Breast epithelium (tissue), 4 donors: ENCODE measurements around the gene ANKDD1A. TPM values are rescaled to one million over a fixed set of nuclear protein-coding genes. Genes with fewer than 3 reads are reported as not detected.
A peak's percentile ranks its signal among the peaks of the same experiment; 100 is the strongest.

Source experiments
- DNase-seq, 2 donors: peaks; one replicate each; pipeline ENCODE4 v3.0.0-alpha.2; 2019; ENCODE audit warnings: low spot score in 2 of 2
- H3K27ac ChIP-seq, 2 donors: fragments of 200-600 bp; sonication (generic) in 1 of 2; one replicate each; pipeline ENCODE4 v1.5.1; 2016 to 2019; ENCODE audit warnings: mild to moderate bottlenecking in 1 of 2
- H3K27me3 ChIP-seq, 2 donors: fragments of 200-600 bp; sonication (generic) in 1 of 2; one replicate each; pipeline versions ENCODE4 v1.5.1 to v1.6.0; 2017 to 2019; ENCODE audit warnings: control low read depth in 1 of 2, mild to moderate bottlenecking in 1 of 2
- H3K36me3 ChIP-seq: fragments of 200-600 bp; one replicate; pipeline ENCODE4 v1.5.1; 2019
- H3K4me1 ChIP-seq, 2 donors: fragments of 200-600 bp; sonication (generic); one replicate each; pipeline ENCODE4 v1.5.1; 2016 to 2019; ENCODE audit warnings: control low read depth in 1 of 2
- H3K4me3 ChIP-seq, 3 donors: fragments of 200-600 bp; sonication (generic); 1 replicate in 2 of 3; 2 replicates in 1 of 3; pipeline ENCODE4 v1.5.1; 2016 to 2019; ENCODE audit warnings: mild to moderate bottlenecking in 3 of 3, moderate library complexity in 2 of 3
- H3K9me3 ChIP-seq, 2 donors: fragments of 200-600 bp; sonication (generic) in 1 of 2; one replicate each; pipeline ENCODE4 v1.5.1; 2016 to 2019; ENCODE audit warnings: control low read depth in 1 of 2
- POLR2A ChIP-seq: fragments of 450-650 bp; IDR thresholded peaks from one replicate; pipeline ENCODE4 v1.6.1; 2016; ENCODE audit warnings: antibody characterized with exemption, mild to moderate bottlenecking, moderate library complexity
- POLR2AphosphoS5 ChIP-seq, 3 donors: sonication (generic); formaldehyde crosslinking; IDR thresholded peaks; one replicate each; pipeline ENCODE4 v1.6.1; 2017; ENCODE audit warnings: antibody characterized with exemption in 3 of 3
- intact Hi-C: fragments of 100-400 bp; cut with DNase I; formaldehyde crosslinking; loops from one replicate; pipeline ENCODE4 v1.15.1; 2023; ENCODE audit warnings: low total_unique reads
- total RNA-seq, 3 donors: library from RNA; depleted of rRNA; stranded (reverse); fragments of >200 nt; gene quantifications; one replicate each; pipeline ENCODE4 v1.1.0, GENCODE V29; 2016
- TF ChIP-seq, protein P1 (sequence below), 3 donors: fragments of 450-650 bp; IDR thresholded peaks; one replicate each; pipeline ENCODE4 v1.5.1; 2016 to 2017; ENCODE audit warnings: antibody characterized with exemption in 3 of 3, mild to moderate bottlenecking in 3 of 3, moderate library complexity in 3 of 3

The ANKDD1A gene
- total RNA-seq, 3 donors from 2014 or later: 3.2 to 7.8 (median 7.2) TPM

DNA sequence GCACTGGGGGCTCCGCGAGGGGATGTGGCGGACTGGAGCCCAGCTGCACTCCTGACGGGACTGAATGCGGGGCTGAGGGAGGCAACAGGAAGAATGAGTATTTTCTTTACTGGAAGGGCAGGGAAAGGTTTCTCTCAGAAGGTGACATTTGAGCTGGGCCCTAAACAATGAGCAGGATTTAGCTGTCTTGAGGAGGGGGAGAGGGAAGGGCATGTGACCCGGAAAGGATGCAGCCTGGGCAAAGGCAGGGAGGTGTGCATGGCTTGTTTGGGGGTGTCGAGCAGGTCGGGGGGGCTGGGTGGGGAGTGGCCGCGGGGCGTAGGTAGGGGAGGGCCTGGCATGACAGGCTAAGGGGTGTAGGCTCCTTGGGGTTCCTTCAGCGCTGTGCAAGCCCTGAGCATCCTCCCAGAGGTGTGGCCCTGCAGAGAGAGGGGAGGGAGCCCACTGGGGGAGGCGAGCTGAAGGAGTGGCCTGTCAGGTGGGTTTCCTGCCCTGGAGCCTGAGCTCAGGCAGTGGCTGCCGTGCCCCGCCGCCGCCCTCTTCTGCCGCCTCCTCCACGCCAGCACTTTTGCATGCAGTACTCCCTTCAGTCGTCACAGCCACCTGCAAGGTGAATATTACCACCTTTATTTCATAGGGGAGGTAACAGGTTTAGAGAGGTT, 17.2 kb upstream of the ANKDD1A start:
- intact Hi-C loops: no loop called here
- Histone ChIP-seq H3K27me3 (no peaks in the 10 kb centered on the region), H3K27ac (peak overlapping the region; percentile 78 to 91), H3K4me1 (peaks cover 0 to 15% of the 10 kb centered on the region in 2 donors), H3K36me3 (no peaks in the 10 kb centered on the region), H3K4me3 (peak overlapping the region; percentile 9 to 64 (median 38)), H3K9me3 (no peaks in the 10 kb centered on the region)
- no peak for TF ChIP-seq POLR2A
- TF ChIP-seq, protein P1, sequence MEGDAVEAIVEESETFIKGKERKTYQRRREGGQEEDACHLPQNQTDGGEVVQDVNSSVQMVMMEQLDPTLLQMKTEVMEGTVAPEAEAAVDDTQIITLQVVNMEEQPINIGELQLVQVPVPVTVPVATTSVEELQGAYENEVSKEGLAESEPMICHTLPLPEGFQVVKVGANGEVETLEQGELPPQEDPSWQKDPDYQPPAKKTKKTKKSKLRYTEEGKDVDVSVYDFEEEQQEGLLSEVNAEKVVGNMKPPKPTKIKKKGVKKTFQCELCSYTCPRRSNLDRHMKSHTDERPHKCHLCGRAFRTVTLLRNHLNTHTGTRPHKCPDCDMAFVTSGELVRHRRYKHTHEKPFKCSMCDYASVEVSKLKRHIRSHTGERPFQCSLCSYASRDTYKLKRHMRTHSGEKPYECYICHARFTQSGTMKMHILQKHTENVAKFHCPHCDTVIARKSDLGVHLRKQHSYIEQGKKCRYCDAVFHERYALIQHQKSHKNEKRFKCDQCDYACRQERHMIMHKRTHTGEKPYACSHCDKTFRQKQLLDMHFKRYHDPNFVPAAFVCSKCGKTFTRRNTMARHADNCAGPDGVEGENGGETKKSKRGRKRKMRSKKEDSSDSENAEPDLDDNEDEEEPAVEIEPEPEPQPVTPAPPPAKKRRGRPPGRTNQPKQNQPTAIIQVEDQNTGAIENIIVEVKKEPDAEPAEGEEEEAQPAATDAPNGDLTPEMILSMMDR (IDR thresholded peaks at IDR 0.05): no peak
- TF ChIP-seq POLR2AphosphoS5 (IDR thresholded peaks at IDR 0.05): no peak
- no peak for DNase-seq

- H3K27ac ChIP-seq: peak overlapping the region; percentile 78 to 91
- TF ChIP-seq, protein P1 (IDR thresholded peaks at IDR 0.05): no peak
- no peak for TF ChIP-seq POLR2A
- no peak for TF ChIP-seq POLR2AphosphoS5 (IDR thresholded peaks at IDR 0.05)
- no peaks in the 10 kb centered on the region for H3K9me3 ChIP-seq
- H3K4me3 ChIP-seq: peak overlapping the region; percentile 22 to 59 (median 28)
- peaks cover 0 to 15% of the 10 kb centered on the region in 2 donors for H3K4me1 ChIP-seq
- no peaks in the 10 kb centered on the region for H3K36me3 ChIP-seq
- no peaks in the 10 kb centered on the region for H3K27me3 ChIP-seq
- intact Hi-C loops: no loop called here
- no peak for DNase-seq
Measured at GRCh38 chr15:64895285-64896065, 16.2 kb upstream of the ANKDD1A start.

DNA sequence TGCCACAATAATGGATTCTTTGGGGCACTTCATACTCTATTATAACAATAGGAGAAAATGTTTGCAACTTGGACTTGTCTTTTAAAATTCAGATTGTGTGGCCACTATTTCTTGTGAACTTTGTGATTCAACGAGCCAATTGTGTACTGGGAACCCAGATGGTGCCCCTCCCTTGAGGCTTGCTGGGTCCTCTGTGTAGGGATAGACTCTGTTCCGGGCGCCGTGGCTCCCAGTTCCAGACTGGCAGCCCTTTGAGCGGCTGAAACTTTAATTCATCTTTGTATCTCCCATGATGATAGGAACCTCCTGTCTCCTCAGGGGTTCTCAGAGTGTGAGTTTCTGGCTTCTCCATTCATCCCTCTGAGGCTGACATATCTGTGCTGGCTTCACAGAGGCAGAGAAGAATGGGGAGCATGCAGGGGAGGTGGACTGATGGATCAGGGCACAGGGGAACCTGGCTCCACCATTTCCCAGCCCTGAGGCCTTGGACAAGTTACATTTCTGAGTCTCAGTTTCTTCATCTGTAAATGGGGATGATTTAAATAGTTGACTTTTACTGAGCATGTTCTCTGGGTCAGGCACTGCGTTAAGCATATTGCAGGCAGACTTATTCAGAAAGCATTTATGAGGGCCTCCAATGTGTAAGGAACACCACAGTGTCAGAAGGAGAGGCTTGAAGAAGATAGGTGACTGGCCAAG, 15.2 kb upstream of the ANKDD1A start:
- Histone ChIP-seq H3K27me3 (no peaks in the 10 kb centered on the region), H3K36me3 (no peaks in the 10 kb centered on the region), H3K4me3 (no peak overlapping the region), H3K27ac (peak overlapping the region; percentile 25 to 91), H3K9me3 (peaks cover 9% of the 10 kb centered on the region in 2 donors), H3K4me1 (peaks cover 0 to 15% of the 10 kb centered on the region in 2 donors)
- intact Hi-C loops: no loop called here
- no peak for TF ChIP-seq POLR2A
- TF ChIP-seq POLR2AphosphoS5 (IDR thresholded peaks at IDR 0.05): no peak
- TF ChIP-seq, protein P1 (IDR thresholded peaks at IDR 0.05): no peak
- no peak for DNase-seq

- peaks cover 11 to 13% of the 10 kb centered on the region in 2 donors for H3K9me3 ChIP-seq
- H3K36me3 ChIP-seq: no peaks in the 10 kb centered on the region
- no peak for DNase-seq
- H3K4me3 ChIP-seq: no peak overlapping the region
- H3K4me1 ChIP-seq: peaks cover 0 to 15% of the 10 kb centered on the region in 2 donors
- H3K27me3 ChIP-seq: no peaks in the 10 kb centered on the region
- peak overlapping the region; percentile 45 to 91 for H3K27ac ChIP-seq
- intact Hi-C loops: no loop called here
- TF ChIP-seq POLR2A (no peak), POLR2AphosphoS5 (IDR thresholded peaks at IDR 0.05) (no peak)
- TF ChIP-seq, protein P1 (IDR thresholded peaks at IDR 0.05): no peak
Measured at GRCh38 chr15:64897345-64897985, 14.2 kb upstream of the ANKDD1A start.
